ENCODE data around the gene TPRN. TPM values are rescaled to one million over a fixed set of nuclear protein-coding genes. Genes with fewer than 3 reads are reported as not detected.

TPRN gene
- total and polyA plus RNA-seq, 2 donors (not counting 3 experiments of a cell fraction or from before 2014, with no cell fraction given): 4.3 to 12.4 TPM

- no peak overlapping the region for H3K4me3 ChIP-seq (replicated peaks in 1 of 3; ENCODE audit: insufficient read depth in 1 of 3, low read depth in 1 of 3, low read length in 3 of 3)
- peaks cover 0 to 7% of the 10 kb centered on the region in 2 experiments for H3K36me3 ChIP-seq (ENCODE audit: control insufficient read depth in 2 of 2, extremely low read depth in 1 of 2, insufficient read depth in 2 of 2, low read length in 2 of 2)
- intact Hi-C loops (cut with micrococcal nuclease): no loop called here
Observed at GRCh38 chr9:137211532-137211931, 11.0 kb upstream of the TPRN start.

More at GRCh38 chr9:137211532-137211931, 11.0 kb upstream of the TPRN start:
- H3K27me3 ChIP-seq (ENCODE audit: control insufficient read depth in 2 of 2, insufficient read depth in 2 of 2, low read length in 2 of 2): no peaks in the 10 kb centered on the region
- ChIA-PET POLR2A (no interaction called here), CTCF (interaction anchor here (1.1 kb wide), 1 partner anchor 23 kb away, joined by 3 read pairs; the partner anchor contains the start of genes ANAPC2 and SSNA1)
- H2AFZ ChIP-seq (ENCODE audit: low read depth, low read length): no peak overlapping the region
- no peak overlapping the region for H3K9ac ChIP-seq (replicated peaks; ENCODE audit: extremely low read depth, insufficient read depth, low read length)
- no peak for DNase-seq (ENCODE audit: low read depth, low spot score)
- TF ChIP-seq, protein P1, sequence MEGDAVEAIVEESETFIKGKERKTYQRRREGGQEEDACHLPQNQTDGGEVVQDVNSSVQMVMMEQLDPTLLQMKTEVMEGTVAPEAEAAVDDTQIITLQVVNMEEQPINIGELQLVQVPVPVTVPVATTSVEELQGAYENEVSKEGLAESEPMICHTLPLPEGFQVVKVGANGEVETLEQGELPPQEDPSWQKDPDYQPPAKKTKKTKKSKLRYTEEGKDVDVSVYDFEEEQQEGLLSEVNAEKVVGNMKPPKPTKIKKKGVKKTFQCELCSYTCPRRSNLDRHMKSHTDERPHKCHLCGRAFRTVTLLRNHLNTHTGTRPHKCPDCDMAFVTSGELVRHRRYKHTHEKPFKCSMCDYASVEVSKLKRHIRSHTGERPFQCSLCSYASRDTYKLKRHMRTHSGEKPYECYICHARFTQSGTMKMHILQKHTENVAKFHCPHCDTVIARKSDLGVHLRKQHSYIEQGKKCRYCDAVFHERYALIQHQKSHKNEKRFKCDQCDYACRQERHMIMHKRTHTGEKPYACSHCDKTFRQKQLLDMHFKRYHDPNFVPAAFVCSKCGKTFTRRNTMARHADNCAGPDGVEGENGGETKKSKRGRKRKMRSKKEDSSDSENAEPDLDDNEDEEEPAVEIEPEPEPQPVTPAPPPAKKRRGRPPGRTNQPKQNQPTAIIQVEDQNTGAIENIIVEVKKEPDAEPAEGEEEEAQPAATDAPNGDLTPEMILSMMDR (IDR thresholded peaks at IDR 0.05; ENCODE audit: extremely low read depth in 1 of 2, insufficient read depth in 1 of 2, low read depth in 1 of 2, low read length in 2 of 2): no peak
- TF ChIP-seq MAX (IDR thresholded peaks at IDR 0.05; ENCODE audit: insufficient read depth, insufficient read length) (no peak), JUN (IDR thresholded peaks at IDR 0.05; ENCODE audit: borderline replicate concordance, insufficient read depth, insufficient read length, low read depth) (no peak), FOS (IDR thresholded peaks at IDR 0.05; ENCODE audit: borderline replicate concordance, insufficient read depth, low read length) (no peak), GATA2 (IDR thresholded peaks at IDR 0.05; ENCODE audit: insufficient read depth, insufficient read length, low read depth, low read length) (no peak)
- peaks cover 2% of the 10 kb centered on the region for H3K4me1 ChIP-seq (ENCODE audit: control insufficient read depth, extremely low read depth, insufficient read depth, low read length)
- H3K9me1 ChIP-seq (replicated peaks; ENCODE audit: control insufficient read depth, extremely low read depth, insufficient read depth, low read length): no peaks in the 10 kb centered on the region
- dilution Hi-C loops (cut with MboI; ENCODE audit: extremely low pct_ligation_motif_present, low sequenced_read_pairs): no loop called here
- peaks cover 8% of the 10 kb centered on the region for H3K79me2 ChIP-seq (ENCODE audit: control insufficient read depth, insufficient read depth, low read length)
- no TSS peak for BruUV-seq (replicated peaks)
- no peak overlapping the region for H3K4me2 ChIP-seq (ENCODE audit: insufficient read depth, low read length)
- H3K27ac ChIP-seq (ENCODE audit: insufficient read depth, low read depth, low read length): no peak overlapping the region
- no peaks in the 10 kb centered on the region for H4K20me1 ChIP-seq (replicated peaks; ENCODE audit: control insufficient read depth, extremely low read depth, insufficient read depth, low read length)
- H3K9me3 ChIP-seq (replicated peaks; ENCODE audit: control insufficient read depth, insufficient read depth, low read length): no peaks in the 10 kb centered on the region
- FAIRE-seq: no peak
